GM12865 (cell line): ENCODE data around the gene BCKDHA.

Experiments
- DNase-seq: peaks from one replicate; pipeline ENCODE4 v3.0.0; 2010; ENCODE audit warnings: low read depth
- H3K4me3 ChIP-seq: 2 replicates; pipeline ENCODE4 v1.5.1; 2011; ENCODE audit warnings: mild to moderate bottlenecking, low read depth, low read length, control low read depth
- CTCF ChIP-seq: IDR thresholded peaks from 2 replicates; pipeline ENCODE4 v1.5.1; 2011; ENCODE audit warnings: low read length, control low read depth, low read depth, inconsistent platforms; ENCODE audit not compliant: insufficient read depth; ENCODE audit errors: missing control alignments

The BCKDHA gene

GRCh38 chr19:41449079-41449864 lies 51.7 kb downstream of the BCKDHA start:
- H3K4me3 ChIP-seq, result peak overlapping the region; percentile 17
- peak; percentile 87 for DNase-seq
- peak; percentile 93 for TF ChIP-seq CTCF

GRCh38 chr19:41449865-41450178 lies 52.2 kb downstream of the BCKDHA start:
- no peak overlapping the region for H3K4me3 ChIP-seq
- no peak for TF ChIP-seq CTCF
- DNase-seq, result no peak

- H3K4me3 ChIP-seq, result no peak overlapping the region
- no peak for TF ChIP-seq CTCF
- DNase-seq, result no peak
These were observed 55.1 kb downstream of the BCKDHA start for GRCh38 chr19:41452584-41453275.

GRCh38 chr19:41455936-41456335 lies 58.3 kb downstream of the BCKDHA start:
- DNase-seq, result no peak
- no peak for TF ChIP-seq CTCF
- no peak overlapping the region for H3K4me3 ChIP-seq

- H3K4me3 ChIP-seq, result no peak overlapping the region
- TF ChIP-seq CTCF, result no peak
- DNase-seq, result no peak
These were observed 58.8 kb downstream of the BCKDHA start for GRCh38 chr19:41456342-41456918.

GRCh38 chr19:41457241-41457640 lies 59.6 kb downstream of the BCKDHA start:
- H3K4me3 ChIP-seq, result no peak overlapping the region
- peak; percentile 89 for DNase-seq
- no peak for TF ChIP-seq CTCF
